ENCODE data around the gene NAGS. TPM values are rescaled to one million over a fixed set of nuclear protein-coding genes. Genes with fewer than 3 reads are reported as not detected.
A peak's percentile ranks its signal among the peaks of the same experiment; 100 is the strongest.

NAGS gene
- total and polyA plus RNA-seq, 8 donors: 0.09 to 1.8 (median 0.48) TPM

GRCh38 chr17:44049294-44050060 lies 45.1 kb downstream of the NAGS start:
- no peak for DNase-seq
- TF ChIP-seq CTCF (IDR thresholded peaks at IDR 0.05): no peak
- H3K4me1 ChIP-seq: peaks cover 9 to 24% (median 19%) of the 10 kb centered on the region in 3 donors
- H3K36me3 ChIP-seq: peaks cover 0 to 27% (median 0%) of the 10 kb centered on the region in 3 donors
- intact Hi-C loops (cut with DNase I): no loop called here
- no peak overlapping the region for H3K27ac ChIP-seq
- no peak overlapping the region for H3K4me3 ChIP-seq
- H3K27me3 ChIP-seq: no peaks in the 10 kb centered on the region
- no peak for FAIRE-seq
- no peaks in the 10 kb centered on the region for H3K9me3 ChIP-seq
- ATAC-seq: no peak
- 92 to 96% methylated on average over 9 of the region's 9 CpGs for WGBS, 2 donors

GRCh38 chr17:44053125-44053872 lies 48.9 kb downstream of the NAGS start:
- no peak for TF ChIP-seq CTCF (IDR thresholded peaks at IDR 0.05)
- Histone ChIP-seq H3K4me3 (no peak overlapping the region), H3K4me1 (peaks cover 9 to 30% (median 19%) of the 10 kb centered on the region in 3 donors), H3K9me3 (no peaks in the 10 kb centered on the region), H3K27me3 (no peaks in the 10 kb centered on the region), H3K27ac (peak overlapping the region; percentile 10 to 77 (median 50)), H3K36me3 (peaks cover 0 to 27% (median 0%) of the 10 kb centered on the region in 3 donors)
- FAIRE-seq (no peak), DNase-seq (peak in 4 of 6 donors; percentile 46 to 68 (median 51)), ATAC-seq (peak; percentile 84 to 94 (median 93))
- intact Hi-C loops (cut with DNase I): no loop called here
- WGBS, 2 donors: 19 to 23% methylated on average over 3 of the region's 3 CpGs

Other genes with a start within 250 kb of the NAGS start
- gene SOST, start 245.8 kb upstream of the NAGS start, total RNA-seq: not detected
- not detected for gene SOST, start 245.8 kb upstream of the NAGS start, polyA plus RNA-seq
- gene DUSP3, start 225.6 kb upstream of the NAGS start, total RNA-seq: 10 to 100 TPM; 29.4 to 45.9 (median 40.7) TPM
- 10 to 100 TPM; 38.4 to 52.3 TPM for gene DUSP3, start 225.6 kb upstream of the NAGS start, polyA plus RNA-seq
- under 1 TPM in 1 of 6 donors, not detected in 5; 0.06 TPM for gene CFAP97D1, start 224.2 kb upstream of the NAGS start, total RNA-seq
- not detected for gene CFAP97D1, start 224.2 kb upstream of the NAGS start, polyA plus RNA-seq
- gene MPP3, start 171.5 kb upstream of the NAGS start, total RNA-seq: 1 to 10 TPM; 3.4 to 7.0 (median 4.9) TPM
- 10 to 100 TPM; 15.5 to 42.5 TPM for gene MPP3, start 171.5 kb upstream of the NAGS start, polyA plus RNA-seq
- gene CD300LG, start 157.4 kb upstream of the NAGS start, total RNA-seq: under 1 TPM; 0.09 to 0.69 (median 0.37) TPM
- gene CD300LG, start 157.4 kb upstream of the NAGS start, polyA plus RNA-seq: 1 to 10 TPM in 1 of 2 donors, under 1 TPM in 1; 0.47 to 4.3 TPM
- gene MPP2, start 97.1 kb upstream of the NAGS start, total RNA-seq: 1 to 10 TPM; 1.0 to 2.9 (median 2.1) TPM
- gene MPP2, start 97.1 kb upstream of the NAGS start, polyA plus RNA-seq: 1 to 10 TPM; 1.9 to 6.6 TPM
- 10 to 100 TPM in 4 of 6 donors, 1 to 10 TPM in 2; 7.2 to 46.0 (median 22.7) TPM for gene PPY, start 62.1 kb upstream of the NAGS start, total RNA-seq
- 100 to 1,000 TPM in 1 of 2 donors, 10 to 100 TPM in 1; 57.7 to 392 TPM for gene PPY, start 62.1 kb upstream of the NAGS start, polyA plus RNA-seq
- gene PYY, start 50.7 kb upstream of the NAGS start, total RNA-seq: under 1 TPM in 2 of 6 donors, not detected in 4; 0.35 to 0.49 TPM
- gene PYY, start 50.7 kb upstream of the NAGS start, polyA plus RNA-seq: 1 to 10 TPM in 1 of 2 donors, under 1 TPM in 1; 0.66 to 1.1 TPM
- gene TMEM101, start 10.3 kb downstream of the NAGS start, total RNA-seq: 10 to 100 TPM; 14.4 to 22.7 (median 20.3) TPM
- gene TMEM101, start 10.3 kb downstream of the NAGS start, polyA plus RNA-seq: 10 to 100 TPM; 16.4 to 20.2 TPM
- gene LSM12, start 62.0 kb downstream of the NAGS start, total RNA-seq: 10 to 100 TPM; 19.0 to 29.6 (median 25.7) TPM
- gene LSM12, start 62.0 kb downstream of the NAGS start, polyA plus RNA-seq: 10 to 100 TPM; 14.5 to 21.3 TPM
- 10 to 100 TPM in 5 of 6 donors, 1 to 10 TPM in 1; 9.1 to 28.0 (median 24.0) TPM for gene G6PC3, start 66.1 kb downstream of the NAGS start, total RNA-seq
- gene G6PC3, start 66.1 kb downstream of the NAGS start, polyA plus RNA-seq: 10 to 100 TPM; 48.3 to 54.2 TPM
- 10 to 100 TPM; 10.9 to 32.1 (median 16.1) TPM for gene HDAC5, start 119.0 kb downstream of the NAGS start, total RNA-seq
- gene HDAC5, start 119.0 kb downstream of the NAGS start, polyA plus RNA-seq: 10 to 100 TPM; 25.8 to 38.1 TPM
- under 1 TPM; 0.09 to 0.97 (median 0.45) TPM for gene HROB, start 137.3 kb downstream of the NAGS start, total RNA-seq
- gene HROB, start 137.3 kb downstream of the NAGS start, polyA plus RNA-seq: under 1 TPM; 0.27 to 0.40 TPM
- gene ASB16, start 166.1 kb downstream of the NAGS start, total RNA-seq: 1 to 10 TPM; 1.1 to 3.9 (median 2.3) TPM
- gene ASB16, start 166.1 kb downstream of the NAGS start, polyA plus RNA-seq: 1 to 10 TPM; 1.9 to 2.9 TPM
- 10 to 100 TPM; 10.4 to 24.6 (median 14.8) TPM for gene TMUB2, start 182.3 kb downstream of the NAGS start, total RNA-seq
- 10 to 100 TPM; 42.2 to 50.9 TPM for gene TMUB2, start 182.3 kb downstream of the NAGS start, polyA plus RNA-seq
- gene ATXN7L3, start 195.3 kb downstream of the NAGS start, total RNA-seq: 10 to 100 TPM; 21.1 to 38.0 (median 24.5) TPM
- 10 to 100 TPM; 29.8 to 32.0 TPM for gene ATXN7L3, start 195.3 kb downstream of the NAGS start, polyA plus RNA-seq
- 10 to 100 TPM; 31.9 to 51.8 (median 35.6) TPM for gene UBTF, start 215.1 kb downstream of the NAGS start, total RNA-seq
- 10 to 100 TPM; 40.9 to 44.1 TPM for gene UBTF, start 215.1 kb downstream of the NAGS start, polyA plus RNA-seq